Measurements from ENCODE around the gene PRIM2.
"Not testable (repeated sequence)": the region's sequence is repeated elsewhere in the genome, so short reads cannot be mapped to it uniquely, and the experiment has no call there.

DNA sequence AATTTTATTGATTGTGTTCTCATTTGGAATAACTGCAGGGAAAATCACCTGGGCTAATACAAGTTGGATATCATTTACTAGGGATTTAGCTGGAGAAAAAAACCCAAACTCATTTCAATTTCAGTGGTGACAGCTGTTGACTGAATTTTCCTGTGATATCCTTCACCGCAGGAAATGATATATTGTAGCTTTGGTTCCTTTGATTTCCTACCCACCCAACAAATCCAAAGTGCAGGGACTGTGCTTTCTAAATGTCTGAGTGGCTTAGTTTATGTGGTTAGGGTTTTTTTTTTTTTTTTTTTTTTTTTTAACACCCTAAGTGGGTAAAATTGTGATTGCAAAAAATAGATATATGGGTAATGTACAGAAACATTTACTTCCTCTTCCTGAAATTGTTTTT is 203.7 kb downstream of the PRIM2 start:
- TF ChIP-seq CTCF, POLR2A (IDR thresholded peaks at IDR 0.05): not testable (repeated sequence)

All from thyroid gland (tissue), 4 donors.